GM06990 (cell line): ENCODE data around the gene SOBP.

Experiments
- DNase-seq: peaks from one replicate; pipeline ENCODE4 v3.0.0-alpha.2; 2011; ENCODE audit not compliant: insufficient read length; ENCODE audit errors: extremely low read depth
- H3K27me3 ChIP-seq: replicated peaks from 2 replicates; pipeline ENCODE4 v1.6.0; 2011; ENCODE audit warnings: low read length; ENCODE audit not compliant: control insufficient read depth, insufficient read depth
- H3K36me3 ChIP-seq: 2 replicates; pipeline ENCODE4 v1.5.1; 2011; ENCODE audit warnings: low read length; ENCODE audit not compliant: control insufficient read depth, insufficient read depth
- H3K4me3 ChIP-seq: replicated peaks from 2 replicates; pipeline ENCODE4 v1.5.1; 2011; ENCODE audit warnings: low read depth, mild to moderate bottlenecking, control low read depth, low read length
- TF ChIP-seq, protein P1 (sequence below): IDR thresholded peaks from 2 replicates; pipeline ENCODE4 v1.5.1; 2011; ENCODE audit warnings: low read length, control low read depth, mild to moderate bottlenecking, inconsistent platforms; ENCODE audit not compliant: insufficient read depth, poor library complexity, severe bottlenecking

Gene SOBP

DNA sequence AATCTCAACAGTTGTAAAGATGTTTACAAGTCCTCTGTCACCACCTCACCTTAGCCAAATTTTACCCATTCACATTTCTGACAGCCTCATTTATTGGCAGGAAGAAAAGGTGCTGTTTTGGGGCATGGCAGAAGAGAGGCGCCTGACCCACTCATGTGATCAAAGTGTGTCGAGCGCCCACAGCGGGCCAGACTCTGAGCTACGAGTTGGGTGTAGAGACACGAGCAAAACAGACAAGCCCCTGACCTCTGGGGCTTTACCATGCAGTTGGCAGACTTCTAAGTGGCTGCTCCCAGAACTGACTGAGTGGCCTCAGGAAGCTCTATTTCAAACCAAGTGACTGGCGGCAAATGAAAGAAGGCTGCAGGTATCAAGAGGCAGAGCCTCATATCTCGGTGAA, 167.0 kb downstream of the SOBP start:
- Histone ChIP-seq H3K4me3 (no peak overlapping the region), H3K36me3 (no peaks in the 10 kb centered on the region), H3K27me3 (no peaks in the 10 kb centered on the region)
- TF ChIP-seq, protein P1, sequence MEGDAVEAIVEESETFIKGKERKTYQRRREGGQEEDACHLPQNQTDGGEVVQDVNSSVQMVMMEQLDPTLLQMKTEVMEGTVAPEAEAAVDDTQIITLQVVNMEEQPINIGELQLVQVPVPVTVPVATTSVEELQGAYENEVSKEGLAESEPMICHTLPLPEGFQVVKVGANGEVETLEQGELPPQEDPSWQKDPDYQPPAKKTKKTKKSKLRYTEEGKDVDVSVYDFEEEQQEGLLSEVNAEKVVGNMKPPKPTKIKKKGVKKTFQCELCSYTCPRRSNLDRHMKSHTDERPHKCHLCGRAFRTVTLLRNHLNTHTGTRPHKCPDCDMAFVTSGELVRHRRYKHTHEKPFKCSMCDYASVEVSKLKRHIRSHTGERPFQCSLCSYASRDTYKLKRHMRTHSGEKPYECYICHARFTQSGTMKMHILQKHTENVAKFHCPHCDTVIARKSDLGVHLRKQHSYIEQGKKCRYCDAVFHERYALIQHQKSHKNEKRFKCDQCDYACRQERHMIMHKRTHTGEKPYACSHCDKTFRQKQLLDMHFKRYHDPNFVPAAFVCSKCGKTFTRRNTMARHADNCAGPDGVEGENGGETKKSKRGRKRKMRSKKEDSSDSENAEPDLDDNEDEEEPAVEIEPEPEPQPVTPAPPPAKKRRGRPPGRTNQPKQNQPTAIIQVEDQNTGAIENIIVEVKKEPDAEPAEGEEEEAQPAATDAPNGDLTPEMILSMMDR, result no peak
- DNase-seq, result no peak

DNA sequence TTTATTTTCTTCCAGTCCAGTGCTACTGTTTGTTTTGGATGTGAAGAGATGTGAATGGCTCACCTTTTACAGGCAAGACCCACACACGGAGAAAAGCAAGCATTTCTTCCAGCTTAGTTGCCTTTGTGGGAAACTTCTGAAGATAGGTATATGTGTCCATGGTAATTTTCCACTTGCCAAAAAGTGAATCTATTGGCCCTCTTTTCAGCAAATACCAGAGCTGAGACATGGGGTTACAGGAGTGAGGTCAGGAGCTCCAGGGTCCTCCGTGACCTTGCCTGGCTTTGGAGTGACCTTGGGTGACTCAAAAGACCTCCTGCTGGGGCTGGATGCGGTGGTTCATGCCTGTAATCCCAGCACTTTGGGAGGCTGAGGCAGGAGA, 167.4 kb downstream of the SOBP start:
- DNase-seq, result peak; percentile 57
- TF ChIP-seq, protein P1, result no peak

DNA sequence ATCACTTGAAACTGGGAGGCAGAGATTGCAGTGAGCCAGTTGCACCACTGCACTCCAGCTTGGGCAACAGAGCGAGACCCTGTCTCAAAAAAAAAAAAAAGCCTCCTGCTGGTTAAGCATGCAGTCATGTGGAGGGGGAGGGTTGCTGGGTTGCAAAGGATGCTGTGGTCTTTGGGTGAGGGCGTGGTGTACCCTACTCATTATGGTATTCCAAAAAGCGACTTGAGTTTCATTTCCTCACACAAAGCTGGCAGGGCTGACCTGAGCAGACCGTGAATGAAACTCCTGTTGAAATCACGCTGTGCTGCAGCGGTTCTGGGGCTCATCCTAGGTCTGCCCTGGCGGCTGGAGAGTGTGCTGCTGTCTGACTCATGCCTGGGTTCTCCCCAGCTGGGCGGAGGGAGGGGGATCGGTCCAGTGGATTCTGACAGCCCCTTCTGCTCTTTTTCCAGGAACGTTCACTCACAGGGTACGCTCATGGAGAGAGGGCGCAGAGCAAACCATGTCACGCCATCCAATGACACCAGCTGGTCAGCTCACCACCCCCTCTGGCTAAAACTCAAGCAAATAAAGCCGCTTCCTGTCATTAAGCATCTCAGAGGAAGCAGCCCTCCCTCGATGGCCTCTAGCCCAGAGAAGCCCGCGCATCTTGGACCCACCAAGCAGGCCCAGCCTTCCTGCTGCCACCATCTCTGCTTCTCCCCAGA, 168.0 kb downstream of the SOBP start:
- peak overlapping the region; percentile 55 for H3K4me3 ChIP-seq
- TF ChIP-seq, protein P1, result peak; percentile 11

More for the DNA sequence above, 167.4 kb downstream of the SOBP start:
- H3K27me3 ChIP-seq, result no peaks in the 10 kb centered on the region
- H3K4me3 ChIP-seq, result no peak overlapping the region
- H3K36me3 ChIP-seq, result no peaks in the 10 kb centered on the region

DNA sequence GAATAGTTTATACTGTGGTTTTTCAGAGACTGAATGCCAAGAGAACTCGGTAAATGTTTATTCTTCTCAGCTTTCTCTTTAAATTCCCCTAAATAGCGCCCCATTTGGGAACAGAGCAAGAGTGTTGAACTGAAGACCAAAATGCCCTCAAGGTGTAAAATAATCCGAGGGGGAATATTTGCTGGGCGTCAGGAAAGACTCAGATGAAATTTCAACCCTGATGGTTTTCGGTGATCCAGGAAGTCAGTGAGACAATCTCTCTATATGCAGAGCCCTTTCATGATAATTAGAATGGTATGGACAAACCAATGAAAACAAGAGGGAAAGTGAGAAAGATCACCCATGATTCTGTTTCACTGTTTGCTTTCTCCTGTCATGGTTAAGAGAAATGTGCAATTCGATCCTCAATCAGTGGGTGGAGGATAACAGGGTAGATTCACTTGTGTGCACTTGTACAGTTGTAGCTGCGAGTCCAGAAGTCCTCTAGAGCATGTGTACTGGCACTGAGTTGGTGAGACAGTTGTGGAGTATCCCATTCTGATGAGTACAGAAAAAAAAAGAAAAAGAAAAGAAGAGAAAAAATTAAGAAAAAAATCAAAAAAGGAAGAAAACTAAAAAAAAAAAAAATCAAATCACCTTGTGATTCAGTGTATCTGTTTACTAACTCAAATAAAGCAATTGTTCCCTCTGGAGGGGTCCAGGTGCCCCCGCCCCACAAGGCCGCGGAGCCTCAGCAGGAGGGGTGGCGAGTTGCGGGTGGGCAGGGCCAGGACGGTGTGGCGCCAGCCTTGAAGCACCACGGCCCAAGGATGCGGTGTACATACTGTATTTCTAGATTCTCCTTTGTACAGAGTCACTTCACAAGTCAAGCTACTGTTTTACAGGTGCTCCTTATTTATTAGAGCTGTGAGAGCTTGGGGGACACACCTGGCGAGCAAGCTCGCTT, 169.3 kb downstream of the SOBP start:
- Histone ChIP-seq H3K36me3 (no peaks in the 10 kb centered on the region), H3K27me3 (no peaks in the 10 kb centered on the region), H3K4me3 (peak overlapping the region; percentile 55)
- peak; percentile 57 for DNase-seq
- TF ChIP-seq, protein P1, result no peak

More for the DNA sequence above, 168.0 kb downstream of the SOBP start:
- DNase-seq, result peak; percentile 91
- H3K27me3 ChIP-seq, result no peaks in the 10 kb centered on the region
- no peaks in the 10 kb centered on the region for H3K36me3 ChIP-seq

- TF ChIP-seq, protein P1, result no peak
- Histone ChIP-seq H3K4me3 (no peak overlapping the region), H3K36me3 (no peaks in the 10 kb centered on the region), H3K27me3 (no peaks in the 10 kb centered on the region)
- DNase-seq, result no peak
Observed at GRCh38 chr6:107660839-107661238, 170.9 kb downstream of the SOBP start.
